ENCODE measurements around the gene SNX4.

Gene SNX4

GRCh38 chr3:125440559-125440955 lies 79.4 kb downstream of the SNX4 start:
- TF ChIP-seq EZH2phosphoT487 (IDR thresholded peaks at IDR 0.05; ENCODE audit: borderline replicate concordance, low read length): no peak
- TF ChIP-seq, protein P1, sequence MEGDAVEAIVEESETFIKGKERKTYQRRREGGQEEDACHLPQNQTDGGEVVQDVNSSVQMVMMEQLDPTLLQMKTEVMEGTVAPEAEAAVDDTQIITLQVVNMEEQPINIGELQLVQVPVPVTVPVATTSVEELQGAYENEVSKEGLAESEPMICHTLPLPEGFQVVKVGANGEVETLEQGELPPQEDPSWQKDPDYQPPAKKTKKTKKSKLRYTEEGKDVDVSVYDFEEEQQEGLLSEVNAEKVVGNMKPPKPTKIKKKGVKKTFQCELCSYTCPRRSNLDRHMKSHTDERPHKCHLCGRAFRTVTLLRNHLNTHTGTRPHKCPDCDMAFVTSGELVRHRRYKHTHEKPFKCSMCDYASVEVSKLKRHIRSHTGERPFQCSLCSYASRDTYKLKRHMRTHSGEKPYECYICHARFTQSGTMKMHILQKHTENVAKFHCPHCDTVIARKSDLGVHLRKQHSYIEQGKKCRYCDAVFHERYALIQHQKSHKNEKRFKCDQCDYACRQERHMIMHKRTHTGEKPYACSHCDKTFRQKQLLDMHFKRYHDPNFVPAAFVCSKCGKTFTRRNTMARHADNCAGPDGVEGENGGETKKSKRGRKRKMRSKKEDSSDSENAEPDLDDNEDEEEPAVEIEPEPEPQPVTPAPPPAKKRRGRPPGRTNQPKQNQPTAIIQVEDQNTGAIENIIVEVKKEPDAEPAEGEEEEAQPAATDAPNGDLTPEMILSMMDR (IDR thresholded peaks at IDR 0.05; ENCODE audit: low read depth, low read length, poor library complexity, severe bottlenecking): no peak
- H4K20me1 ChIP-seq (ENCODE audit: control insufficient read depth, insufficient read depth, low read depth, low read length): no peaks in the 10 kb centered on the region
- H3K4me1 ChIP-seq (ENCODE audit: control insufficient read depth, low read length): no peaks in the 10 kb centered on the region

DNA sequence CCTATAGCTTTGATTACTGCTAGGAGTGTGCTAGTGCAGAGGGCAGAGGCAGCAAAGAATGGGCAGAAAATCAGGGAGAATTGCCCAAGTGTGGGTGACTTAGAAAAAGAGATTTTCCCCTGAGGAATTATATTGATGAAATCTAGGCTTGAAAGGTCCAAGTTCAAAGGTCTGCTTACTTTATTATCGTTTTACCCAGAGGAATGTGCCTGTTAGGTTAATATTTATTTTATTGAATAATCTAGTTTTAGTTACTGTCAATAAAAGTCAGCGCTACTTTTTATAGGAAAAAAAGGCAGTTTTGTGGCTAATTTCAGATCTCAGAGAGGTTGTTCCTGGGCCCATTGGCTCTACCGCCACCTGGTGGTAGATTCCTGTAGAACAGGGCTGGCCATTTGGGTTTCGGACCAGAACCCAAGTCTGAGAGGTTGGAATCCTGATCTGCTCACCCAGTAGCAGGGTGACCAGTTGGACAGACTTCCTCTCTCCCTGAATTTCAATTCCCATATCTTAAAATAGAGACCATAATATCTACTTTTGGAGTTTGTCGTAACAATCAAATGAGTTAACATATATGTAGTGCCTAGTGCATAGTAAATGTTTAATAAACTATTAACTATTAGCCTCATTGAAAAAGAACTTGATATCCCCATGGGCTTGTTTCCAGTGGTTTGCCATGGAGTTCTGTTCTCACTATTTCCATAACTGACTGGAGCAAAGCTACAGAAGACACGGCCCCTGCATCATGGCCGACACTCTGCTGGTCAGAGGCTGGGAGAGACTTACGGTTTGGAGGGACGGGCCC lies 82.2 kb downstream of the SNX4 start:
- Histone ChIP-seq H3K9me2 (replicated peaks; ENCODE audit: control insufficient read depth, low read length) (no peaks in the 10 kb centered on the region), H3F3A (ENCODE audit: control insufficient read depth, insufficient read depth) (0 out of 2 replicates have a peak, but pooled peaks cover 3% of the 10 kb centered on the region), H3K4me1 (ENCODE audit: control insufficient read depth, low read length) (no peaks in the 10 kb centered on the region), H3K9me3 (ENCODE audit: control insufficient read depth, insufficient read depth, low read length) (no peaks in the 10 kb centered on the region), H3K36me3 (ENCODE audit: control insufficient read depth, low read length) (no peaks in the 10 kb centered on the region), H3K4me3 (ENCODE audit: low read length) (no peak overlapping the region), H3K79me2 (ENCODE audit: control insufficient read depth, low read length) (no peaks in the 10 kb centered on the region), H4K20me1 (ENCODE audit: control insufficient read depth, insufficient read depth, low read depth, low read length) (no peaks in the 10 kb centered on the region), H3K27ac (ENCODE audit: low read depth, low read length) (no peak overlapping the region), H3K4me2 (ENCODE audit: low read length) (no peak overlapping the region), H3K27me3 (ENCODE audit: control insufficient read depth, low read length) (no peaks in the 10 kb centered on the region; the same call in 1 of the 2 replicates)
- no peak for TF ChIP-seq EZH2phosphoT487 (IDR thresholded peaks at IDR 0.05; ENCODE audit: borderline replicate concordance, low read length)
- TF ChIP-seq, protein P1 (IDR thresholded peaks at IDR 0.05; ENCODE audit: low read depth, low read length, poor library complexity, severe bottlenecking): peak; percentile 91

More at GRCh38 chr3:125440559-125440955, 79.4 kb downstream of the SNX4 start:
- H3K4me3 ChIP-seq (ENCODE audit: low read length): no peak overlapping the region
- H3K9me2 ChIP-seq (replicated peaks; ENCODE audit: control insufficient read depth, low read length): no peaks in the 10 kb centered on the region
- no peaks in the 10 kb centered on the region for H3K36me3 ChIP-seq (ENCODE audit: control insufficient read depth, low read length)
- H3K9me3 ChIP-seq (ENCODE audit: control insufficient read depth, insufficient read depth, low read length): no peaks in the 10 kb centered on the region
- H3K27me3 ChIP-seq (ENCODE audit: control insufficient read depth, low read length): no peaks in the 10 kb centered on the region
- no peak overlapping the region for H3K27ac ChIP-seq (ENCODE audit: low read depth, low read length)
- no peaks in the 10 kb centered on the region for H3K79me2 ChIP-seq (ENCODE audit: control insufficient read depth, low read length)
- H3F3A ChIP-seq (ENCODE audit: control insufficient read depth, insufficient read depth): peaks cover 10% of the 10 kb centered on the region; the same call in 1 of the 2 replicates
- no peak overlapping the region for H3K4me2 ChIP-seq (ENCODE audit: low read length)

- Histone ChIP-seq H3F3A (ENCODE audit: control insufficient read depth, insufficient read depth) (no peaks in the 10 kb centered on the region), H3K4me1 (ENCODE audit: control insufficient read depth, low read length) (no peaks in the 10 kb centered on the region), H3K27ac (ENCODE audit: low read depth, low read length) (no peak overlapping the region), H3K9me3 (ENCODE audit: control insufficient read depth, insufficient read depth, low read length) (no peaks in the 10 kb centered on the region), H4K20me1 (ENCODE audit: control insufficient read depth, insufficient read depth, low read depth, low read length) (no peaks in the 10 kb centered on the region), H3K4me2 (ENCODE audit: low read length) (no peak overlapping the region), H3K27me3 (ENCODE audit: control insufficient read depth, low read length) (peaks cover 7% of the 10 kb centered on the region), H3K79me2 (ENCODE audit: control insufficient read depth, low read length) (no peaks in the 10 kb centered on the region), H3K9me2 (replicated peaks; ENCODE audit: control insufficient read depth, low read length) (no peaks in the 10 kb centered on the region), H3K4me3 (ENCODE audit: low read length) (no peak overlapping the region), H3K36me3 (ENCODE audit: control insufficient read depth, low read length) (no peaks in the 10 kb centered on the region)
- TF ChIP-seq, protein P1 (IDR thresholded peaks at IDR 0.05; ENCODE audit: low read depth, low read length, poor library complexity, severe bottlenecking): no peak
- no peak for TF ChIP-seq EZH2phosphoT487 (IDR thresholded peaks at IDR 0.05; ENCODE audit: borderline replicate concordance, low read length)
Observed at GRCh38 chr3:125436921-125437320, 83.1 kb downstream of the SNX4 start.

Data from DOHH2 (cell line).